NOMO-1 treated with DMSO at 0.1 percent for 48 hours (cell line): ENCODE data around the gene SREBF2.

Experiments used
- DNase-seq: peaks from one replicate; lab custom pipeline; 2025; ENCODE audit not compliant: unreplicated experiment; lab: John Stamatoyannopoulos, UW

The SREBF2 gene

GRCh38 chr22:41832553-41833368, at the start of gene SREBF2:
TSS of gene SREBF2 (plus strand) at chr22:41833105. CDS start at chr22:41833271, 166 bp downstream.
- DNase-seq, result peak; percentile 100

GRCh38 chr22:41787331-41787730, 45.6 kb upstream of the SREBF2 start:
- DNase-seq, result no peak

- no peak for DNase-seq
Observed at GRCh38 chr22:41793871-41794270, 39.0 kb upstream of the SREBF2 start.

- no peak for DNase-seq
Observed at GRCh38 chr22:41798736-41799135, 34.2 kb upstream of the SREBF2 start.

- DNase-seq, result no peak
Observed at GRCh38 chr22:41799486-41800347, 33.2 kb upstream of the SREBF2 start.

GRCh38 chr22:41800348-41801146, 32.4 kb upstream of the SREBF2 start, which contains the start of gene CCDC134:
TSS of gene CCDC134 (plus strand) at chr22:41800679. CDS start at chr22:41808891, 8,212 bp downstream.
- DNase-seq, result peak; percentile 95

- DNase-seq, result no peak
Observed at GRCh38 chr22:41801147-41801819, 31.6 kb upstream of the SREBF2 start.

- no peak for DNase-seq
Observed at GRCh38 chr22:41801886-41802285, 31.0 kb upstream of the SREBF2 start.

- DNase-seq, result no peak
Observed at GRCh38 chr22:41805639-41806038, 27.3 kb upstream of the SREBF2 start.

GRCh38 chr22:41808400-41808799, 24.5 kb upstream of the SREBF2 start:
- DNase-seq, result no peak

GRCh38 chr22:41810022-41810421, 22.9 kb upstream of the SREBF2 start:
- DNase-seq, result no peak

GRCh38 chr22:41812805-41813545, 19.9 kb upstream of the SREBF2 start:
- DNase-seq, result no peak

- DNase-seq, result no peak
Observed at GRCh38 chr22:41813726-41814410, 19.0 kb upstream of the SREBF2 start.

GRCh38 chr22:41815716-41816115, 17.2 kb upstream of the SREBF2 start:
- DNase-seq, result no peak

GRCh38 chr22:41816241-41816640, 16.7 kb upstream of the SREBF2 start:
- no peak for DNase-seq

GRCh38 chr22:41816871-41817270, 16.0 kb upstream of the SREBF2 start:
- no peak for DNase-seq

- DNase-seq, result no peak
Observed at GRCh38 chr22:41818011-41818410, 14.9 kb upstream of the SREBF2 start.

GRCh38 chr22:41818596-41818995, 14.3 kb upstream of the SREBF2 start:
- DNase-seq, result no peak

GRCh38 chr22:41819257-41819656, 13.6 kb upstream of the SREBF2 start:
- no peak for DNase-seq
